ENCODE data around the gene C19orf53. TPM values are rescaled to one million over a fixed set of nuclear protein-coding genes. Genes with fewer than 3 reads are reported as not detected.

Gene C19orf53
- total and polyA plus RNA-seq, 9 of the 15 experiments (the other 6 are each of a cell fraction or from before 2014, with no cell fraction given): 98.5 to 441 (median 164) TPM

DNA sequence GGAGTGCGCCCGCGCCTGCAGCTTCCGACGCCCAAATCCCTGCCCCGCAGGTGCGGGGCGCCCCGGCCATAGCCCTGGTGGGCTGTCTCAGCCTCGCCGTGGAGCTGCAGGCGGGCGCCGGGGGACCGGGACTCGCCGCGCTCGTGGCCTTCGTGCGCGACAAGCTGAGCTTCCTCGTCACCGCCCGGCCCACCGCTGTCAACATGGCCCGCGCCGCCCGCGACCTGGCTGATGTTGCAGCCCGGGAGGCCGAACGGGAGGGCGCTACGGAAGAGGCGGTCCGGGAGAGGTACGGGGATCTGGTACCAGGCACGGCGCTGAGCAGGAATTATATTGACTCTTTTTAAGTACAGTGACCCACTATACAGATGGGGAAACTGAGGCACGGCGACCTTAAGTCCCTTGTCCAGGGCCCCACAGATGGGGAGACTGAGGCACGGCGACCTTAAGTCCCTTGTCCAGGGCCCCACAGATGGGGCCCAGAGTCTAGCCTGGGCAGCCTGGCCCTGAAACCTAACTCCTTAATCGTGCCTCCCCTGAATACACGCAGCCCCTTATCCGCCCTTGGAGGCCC is 9.3 kb upstream of the C19orf53 start:
- Histone ChIP-seq H3K9me1 (ENCODE audit: control insufficient read depth, insufficient read depth, low read length) (no peaks in the 10 kb centered on the region), H3K4me2 (ENCODE audit: insufficient read depth, low read length) (peak overlapping the region; percentile 85), H3K9ac (ENCODE audit: insufficient read depth in 1 of 2, low read depth in 2 of 2, low read length in 2 of 2) (peak overlapping the region; percentile 61 to 97), H2AFZ (ENCODE audit: low read depth, low read length) (peak overlapping the region; percentile 61; the same call in 1 of the 2 replicates), H3K9me3 (replicated peaks; ENCODE audit: control insufficient read depth, insufficient read depth, low read depth, low read length) (no peaks in the 10 kb centered on the region), H3K4me1 (replicated peaks in 1 of 2; ENCODE audit: control insufficient read depth in 2 of 2, insufficient read depth in 2 of 2, low read length in 2 of 2) (peaks cover 7 to 43% of the 10 kb centered on the region in 2 experiments; a peak in 3 of 5 replicates), H3K4me3 (peak overlapping the region; percentile 60), H3K27me3 (ENCODE audit: control insufficient read depth in 2 of 2, insufficient read depth in 2 of 2, low read length in 2 of 2) (no peaks in the 10 kb centered on the region), H3K79me2 (ENCODE audit: control insufficient read depth, insufficient read depth, low read length) (peaks cover 28% of the 10 kb centered on the region), H3K27ac (ENCODE audit: extremely low read depth, low read depth, low read length) (peak overlapping the region; percentile 53; the same call in 1 of the 3 replicates), H4K20me1 (replicated peaks; ENCODE audit: control insufficient read depth, insufficient read depth, low read length) (no peaks in the 10 kb centered on the region), H3K36me3 (ENCODE audit: control insufficient read depth, insufficient read depth, low read length) (peaks cover 62% of the 10 kb centered on the region; the same call in 1 of the 3 replicates)
- ChIA-PET CTCF (ENCODE audit: low intra/inter-chr PET ratio) (no interaction called here), POLR2A (interaction anchor here (0.6 to 2.0 kb wide), 6 partner anchors 9 to 604 kb away, joined by 3 to 6 read pairs (median 3); partner anchors contain the start of gene C19orf53)
- intact Hi-C loops (cut with micrococcal nuclease) (no loop called here), in situ Hi-C loops (cut with MboI) (no loop called here)
- DNase-seq (ENCODE audit: extremely low read depth in 1 of 4, low spot score in 3 of 4): peak; percentile 32 to 46 (median 42)
- no peak for FAIRE-seq
- WGBS (ENCODE audit: insufficient coverage, low coverage, missing lambda C conversion rate): 1% methylated on average over 38 of the region's 48 CpGs
- BruUV-seq (replicated peaks): no TSS peak
- peak; percentile 65 for ATAC-seq
- TF ChIP-seq TAF9B (IDR thresholded peaks at IDR 0.05; ENCODE audit: partially characterized antibody) (no peak), SIN3A (IDR thresholded peaks at IDR 0.05; ENCODE audit: borderline replicate concordance in 2 of 2, control insufficient read depth in 1 of 2, low read depth in 2 of 2, low read length in 2 of 2) (peak in 1 of 2 experiments; percentile 43; a peak in 1 of 4 replicates), SAP30 (IDR thresholded peaks at IDR 0.05; ENCODE audit: borderline replicate concordance, insufficient read depth, low read depth, low read length, poor library complexity, severe bottlenecking) (peak; percentile 4), IFI16 (CRISPR knock-in tag; IDR thresholded peaks at IDR 0.05) (no peak), HNRNPH1 (optimal IDR thresholded peaks at IDR 0.05; ENCODE audit: low read depth, low read length) (no peak), CHD4 (IDR thresholded peaks at IDR 0.05; ENCODE audit: insufficient read depth, insufficient replicate concordance, low read depth, low read length, poor library complexity, severe bottlenecking) (peak; percentile 10), CBX3 (IDR thresholded peaks at IDR 0.05; ENCODE audit: borderline replicate concordance in 1 of 2, low read length in 2 of 2) (no peak), ZNF146 (CRISPR knock-in tag; IDR thresholded peaks at IDR 0.05; ENCODE audit: unreplicated experiment) (no peak), GABPB1 (CRISPR knock-in tag; IDR thresholded peaks at IDR 0.05) (0 out of 2 replicates have a peak, but pooled peaks have one; percentile 10), ZKSCAN1 (IDR thresholded peaks at IDR 0.05; ENCODE audit: low read depth, low read length) (no peak), HSF4 (CRISPR knock-in tag; IDR thresholded peaks at IDR 0.05; ENCODE audit: borderline replicate concordance) (no peak), YY1 (IDR thresholded peaks at IDR 0.05; ENCODE audit: borderline replicate concordance in 1 of 3, control insufficient read depth in 1 of 3, extremely low read depth in 1 of 3, insufficient read depth in 3 of 3, insufficient read length in 1 of 3, insufficient replicate concordance in 2 of 3, low read depth in 1 of 3, low read length in 2 of 3) (peak in 1 of 3 experiments; percentile 14), SPI1 (IDR thresholded peaks at IDR 0.05; ENCODE audit: borderline replicate concordance, low read depth, low read length) (no peak), ZNF696 (CRISPR knock-in tag; conservative IDR thresholded peaks at IDR 0.05) (no peak), ZC3H11A (IDR thresholded peaks at IDR 0.05; ENCODE audit: low read depth, low read length) (no peak), MEIS2 (IDR thresholded peaks at IDR 0.05; ENCODE audit: partially characterized antibody) (no peak), ZKSCAN8 (CRISPR knock-in tag; IDR thresholded peaks at IDR 0.05) (no peak)
- TF ChIP-seq, protein P1, sequence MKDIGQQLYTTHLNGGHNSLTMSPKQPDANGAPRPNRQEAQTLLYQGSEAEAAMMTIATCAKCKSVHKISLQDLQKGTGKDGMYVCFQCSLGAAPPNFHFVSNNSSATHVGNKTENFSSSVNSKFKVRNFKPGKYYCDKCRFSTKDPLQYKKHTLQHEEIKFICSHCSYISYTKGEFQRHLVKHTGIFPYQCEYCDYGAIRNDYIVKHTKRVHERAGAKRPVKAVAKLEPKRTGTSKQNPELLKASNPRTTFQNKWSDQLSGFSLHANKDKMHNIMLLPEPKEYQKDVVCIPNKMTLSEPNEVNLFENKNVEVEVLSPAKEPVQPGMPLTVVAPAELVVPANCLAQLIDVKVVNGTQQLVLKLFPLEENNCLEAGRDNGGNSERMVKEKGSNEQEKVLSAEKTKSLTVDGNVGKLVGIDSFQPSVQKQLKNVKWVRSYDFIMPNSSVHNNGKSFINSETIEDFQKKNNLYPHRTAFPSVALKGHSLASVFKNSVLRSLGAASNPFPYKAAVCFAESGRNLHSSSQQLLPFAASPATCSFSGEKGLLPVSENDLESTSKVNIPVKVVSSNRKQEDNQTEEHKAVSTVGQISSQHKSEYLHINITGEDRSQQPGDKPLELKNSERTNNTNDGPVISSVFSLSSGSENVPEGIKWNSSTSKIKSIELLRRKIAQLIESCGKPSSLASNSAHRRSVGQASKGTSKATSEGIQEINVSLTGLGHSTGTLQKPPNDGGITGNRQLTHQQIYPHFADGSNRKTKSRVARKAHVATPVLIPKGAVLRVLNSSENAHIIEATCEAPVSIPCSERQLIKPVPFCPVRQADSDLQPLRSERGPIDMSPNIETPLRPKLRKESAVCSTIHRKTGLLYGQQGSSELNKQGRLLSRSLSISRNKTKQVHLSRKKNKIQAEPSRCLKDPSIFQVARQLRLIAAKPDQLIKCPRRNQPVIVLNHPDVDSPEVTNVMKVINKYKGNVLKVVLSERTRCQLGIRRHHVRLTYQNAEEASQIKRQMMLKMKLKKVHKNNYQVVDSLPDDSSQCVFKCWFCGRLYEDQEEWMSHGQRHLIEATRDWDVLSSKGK (CRISPR knock-in tag; IDR thresholded peaks at IDR 0.05): no peak

Data from K562 (cell line).